Suprapubic skin (tissue), 4 donors: ENCODE results near the gene OOSP3. TPM values are rescaled to one million over a fixed set of nuclear protein-coding genes. Genes with fewer than 3 reads are reported as not detected.
"Not testable (repeated sequence)": the region's sequence is repeated elsewhere in the genome, so short reads cannot be mapped to it uniquely, and the experiment has no call there.

Experiments used
- DNase-seq, 2 donors: peaks; one replicate each; pipeline ENCODE4 v3.0.0-alpha.2; 2019; ENCODE audit warnings: low spot score in 2 of 2
- H3K27ac ChIP-seq: fragments of 200-600 bp; sonication (generic); one replicate; pipeline ENCODE4 v1.5.1; 2019
- H3K27me3 ChIP-seq: fragments of 200-600 bp; sonication (generic); one replicate; pipeline ENCODE4 v1.5.1; 2019
- H3K36me3 ChIP-seq: fragments of 200-600 bp; sonication (generic); one replicate; pipeline ENCODE4 v1.5.1; 2019
- H3K4me1 ChIP-seq: fragments of 200-600 bp; sonication (generic); one replicate; pipeline ENCODE4 v1.5.1; 2019
- H3K4me3 ChIP-seq: fragments of 200-600 bp; sonication (generic); one replicate; pipeline ENCODE4 v1.5.1; 2019; ENCODE audit warnings: mild to moderate bottlenecking
- H3K9me3 ChIP-seq: fragments of 200-600 bp; sonication (generic); one replicate; pipeline ENCODE4 v1.5.1; 2019
- CTCF ChIP-seq, 2 donors: fragments of 200-600 bp in 1 of 2; fragments of 450-650 bp in 1 of 2; sonication (generic) in 1 of 2; IDR thresholded peaks; one replicate each; pipeline ENCODE4 v1.5.1; 2016 to 2019; ENCODE audit warnings: antibody characterized with exemption in 2 of 2, mild to moderate bottlenecking in 1 of 2, moderate library complexity in 1 of 2
- EP300 ChIP-seq: sonication (generic); formaldehyde crosslinking; IDR thresholded peaks from one replicate; pipeline ENCODE4 v1.6.1; 2017; ENCODE audit warnings: antibody characterized with exemption
- POLR2A ChIP-seq, 2 donors: fragments of 450-650 bp; IDR thresholded peaks; one replicate each; pipeline ENCODE4 v1.6.1; 2017; ENCODE audit warnings: antibody characterized with exemption in 2 of 2, mild to moderate bottlenecking in 2 of 2, moderate library complexity in 2 of 2
- POLR2AphosphoS5 ChIP-seq, 3 donors: sonication (generic); formaldehyde crosslinking; IDR thresholded peaks; one replicate each; pipeline ENCODE4 v1.6.1; 2017; ENCODE audit warnings: antibody characterized with exemption in 3 of 3
- WGBS: methylation state at CpG from one replicate; pipeline ENCODE4 v1.1.5; 2018; 5-methylcytosine and 5-hydroxymethylcytosine counted together
- total RNA-seq, 4 donors: library from RNA; depleted of rRNA; stranded (reverse); fragments of >200 nt; gene quantifications; one replicate each; pipeline ENCODE4 v1.1.0, GENCODE V29; 2016

OOSP3 gene
- total RNA-seq, 4 donors from 2014 or later, result not detected

- H3K4me1 ChIP-seq, result no peaks in the 10 kb centered on the region
- no peak overlapping the region for H3K4me3 ChIP-seq
- H3K36me3 ChIP-seq, result no peaks in the 10 kb centered on the region
- DNase-seq, result no peak
- H3K27ac ChIP-seq, result no peak overlapping the region
- H3K27me3 ChIP-seq, result no peaks in the 10 kb centered on the region
- TF ChIP-seq CTCF (IDR thresholded peaks at IDR 0.05) (no peak), POLR2A (IDR thresholded peaks at IDR 0.05) (no peak), EP300 (no peak), POLR2AphosphoS5 (IDR thresholded peaks at IDR 0.05) (no peak)
- WGBS, result 78% methylated on average over 12 of the region's 12 CpGs
- H3K9me3 ChIP-seq, result no peaks in the 10 kb centered on the region
Observed at GRCh38 chr11:59842316-59842715, 36.3 kb upstream of the OOSP3 start.

GRCh38 chr11:59845399-59845798, 33.2 kb upstream of the OOSP3 start, which contains the start of gene CBLIF:
Gene CBLIF (minus strand): TSS chr11:59845499. CDS start chr11:59845453, 46 bp downstream.
- no peaks in the 10 kb centered on the region for H3K9me3 ChIP-seq
- no peaks in the 10 kb centered on the region for H3K36me3 ChIP-seq
- H3K4me1 ChIP-seq, result no peaks in the 10 kb centered on the region
- no peak for DNase-seq
- no peak for TF ChIP-seq EP300
- no peak for TF ChIP-seq POLR2AphosphoS5 (IDR thresholded peaks at IDR 0.05)
- TF ChIP-seq CTCF (IDR thresholded peaks at IDR 0.05), result no peak
- TF ChIP-seq POLR2A (IDR thresholded peaks at IDR 0.05), result no peak
- H3K27me3 ChIP-seq, result no peaks in the 10 kb centered on the region
- H3K4me3 ChIP-seq, result no peak within 1 kb of the TSS
- 88% methylated on average over 4 of the region's 4 CpGs for WGBS
- no peak within 1 kb of the TSS for H3K27ac ChIP-seq

GRCh38 chr11:59846556-59846955, 32.0 kb upstream of the OOSP3 start:
- Histone ChIP-seq H3K27ac (no peak overlapping the region), H3K4me1 (no peaks in the 10 kb centered on the region), H3K9me3 (no peaks in the 10 kb centered on the region), H3K27me3 (no peaks in the 10 kb centered on the region), H3K4me3 (no peak overlapping the region), H3K36me3 (no peaks in the 10 kb centered on the region)
- 69% methylated on average over 5 of the region's 5 CpGs for WGBS
- no peak for DNase-seq
- TF ChIP-seq POLR2A (IDR thresholded peaks at IDR 0.05), result no peak
- no peak for TF ChIP-seq POLR2AphosphoS5 (IDR thresholded peaks at IDR 0.05)
- TF ChIP-seq CTCF (IDR thresholded peaks at IDR 0.05), result no peak
- TF ChIP-seq EP300, result no peak

GRCh38 chr11:59847626-59848025, 31.0 kb upstream of the OOSP3 start:
- no peak for DNase-seq
- 78% methylated on average over 3 of the region's 3 CpGs for WGBS

GRCh38 chr11:59848439-59848838, 30.1 kb upstream of the OOSP3 start:
- not testable (repeated sequence) for DNase-seq, H3K27me3 ChIP-seq, H3K4me1 ChIP-seq, H3K27ac ChIP-seq, H3K36me3 ChIP-seq, H3K4me3 ChIP-seq, H3K9me3 ChIP-seq
- 84% methylated on average over 6 of the region's 6 CpGs for WGBS

More at GRCh38 chr11:59847626-59848025, 31.0 kb upstream of the OOSP3 start:
- Histone ChIP-seq H3K4me1 (no peaks in the 10 kb centered on the region), H3K36me3 (no peaks in the 10 kb centered on the region), H3K27me3 (no peaks in the 10 kb centered on the region), H3K9me3 (no peaks in the 10 kb centered on the region), H3K4me3 (no peak overlapping the region), H3K27ac (no peak overlapping the region)
- no peak for TF ChIP-seq EP300
- no peak for TF ChIP-seq POLR2AphosphoS5 (IDR thresholded peaks at IDR 0.05)
- TF ChIP-seq CTCF (IDR thresholded peaks at IDR 0.05), result no peak

- Histone ChIP-seq H3K4me3 (no peak overlapping the region), H3K9me3 (no peaks in the 10 kb centered on the region), H3K4me1 (no peaks in the 10 kb centered on the region), H3K36me3 (no peaks in the 10 kb centered on the region), H3K27me3 (no peaks in the 10 kb centered on the region), H3K27ac (no peak overlapping the region)
- WGBS, result 15% methylated on average over 2 of the region's 2 CpGs
- DNase-seq, result no peak
- TF ChIP-seq POLR2AphosphoS5 (IDR thresholded peaks at IDR 0.05) (no peak), POLR2A (IDR thresholded peaks at IDR 0.05) (no peak), CTCF (IDR thresholded peaks at IDR 0.05) (no peak), EP300 (no peak)
Observed at GRCh38 chr11:59849129-59849528, 29.5 kb upstream of the OOSP3 start.

- not testable (repeated sequence) for H3K27me3 ChIP-seq, DNase-seq, H3K9me3 ChIP-seq, H3K27ac ChIP-seq, H3K4me3 ChIP-seq, H3K4me1 ChIP-seq, H3K36me3 ChIP-seq
- WGBS, result 96% methylated on average over 2 of the region's 2 CpGs
Observed at GRCh38 chr11:59849551-59849950, 29.0 kb upstream of the OOSP3 start.

- H3K27me3 ChIP-seq, H3K4me1 ChIP-seq, H3K27ac ChIP-seq, H3K36me3 ChIP-seq, DNase-seq, H3K9me3 ChIP-seq, H3K4me3 ChIP-seq: not testable (repeated sequence)
- WGBS, result 93% methylated on average over 5 of the region's 5 CpGs
Observed at GRCh38 chr11:59851416-59851815, 27.2 kb upstream of the OOSP3 start.
